ENCODE measurements around the gene FOXRED2. TPM values are rescaled to one million over a fixed set of nuclear protein-coding genes. Genes with fewer than 3 reads are reported as not detected.

FOXRED2 gene
- total and polyA plus RNA-seq, 2 of the 8 experiments (the other 6 are each of a cell fraction or from before 2014, with no cell fraction given), result 11.5 to 27.8 TPM

- 0 out of 4 replicates have a peak, but pooled peaks of 1 of the 2 experiments have one; percentile 56 for TF ChIP-seq HDAC2 (IDR thresholded peaks at IDR 0.05; ENCODE audit: borderline replicate concordance in 1 of 2, low read depth in 2 of 2, low read length in 2 of 2)
- TF ChIP-seq, protein P1, sequence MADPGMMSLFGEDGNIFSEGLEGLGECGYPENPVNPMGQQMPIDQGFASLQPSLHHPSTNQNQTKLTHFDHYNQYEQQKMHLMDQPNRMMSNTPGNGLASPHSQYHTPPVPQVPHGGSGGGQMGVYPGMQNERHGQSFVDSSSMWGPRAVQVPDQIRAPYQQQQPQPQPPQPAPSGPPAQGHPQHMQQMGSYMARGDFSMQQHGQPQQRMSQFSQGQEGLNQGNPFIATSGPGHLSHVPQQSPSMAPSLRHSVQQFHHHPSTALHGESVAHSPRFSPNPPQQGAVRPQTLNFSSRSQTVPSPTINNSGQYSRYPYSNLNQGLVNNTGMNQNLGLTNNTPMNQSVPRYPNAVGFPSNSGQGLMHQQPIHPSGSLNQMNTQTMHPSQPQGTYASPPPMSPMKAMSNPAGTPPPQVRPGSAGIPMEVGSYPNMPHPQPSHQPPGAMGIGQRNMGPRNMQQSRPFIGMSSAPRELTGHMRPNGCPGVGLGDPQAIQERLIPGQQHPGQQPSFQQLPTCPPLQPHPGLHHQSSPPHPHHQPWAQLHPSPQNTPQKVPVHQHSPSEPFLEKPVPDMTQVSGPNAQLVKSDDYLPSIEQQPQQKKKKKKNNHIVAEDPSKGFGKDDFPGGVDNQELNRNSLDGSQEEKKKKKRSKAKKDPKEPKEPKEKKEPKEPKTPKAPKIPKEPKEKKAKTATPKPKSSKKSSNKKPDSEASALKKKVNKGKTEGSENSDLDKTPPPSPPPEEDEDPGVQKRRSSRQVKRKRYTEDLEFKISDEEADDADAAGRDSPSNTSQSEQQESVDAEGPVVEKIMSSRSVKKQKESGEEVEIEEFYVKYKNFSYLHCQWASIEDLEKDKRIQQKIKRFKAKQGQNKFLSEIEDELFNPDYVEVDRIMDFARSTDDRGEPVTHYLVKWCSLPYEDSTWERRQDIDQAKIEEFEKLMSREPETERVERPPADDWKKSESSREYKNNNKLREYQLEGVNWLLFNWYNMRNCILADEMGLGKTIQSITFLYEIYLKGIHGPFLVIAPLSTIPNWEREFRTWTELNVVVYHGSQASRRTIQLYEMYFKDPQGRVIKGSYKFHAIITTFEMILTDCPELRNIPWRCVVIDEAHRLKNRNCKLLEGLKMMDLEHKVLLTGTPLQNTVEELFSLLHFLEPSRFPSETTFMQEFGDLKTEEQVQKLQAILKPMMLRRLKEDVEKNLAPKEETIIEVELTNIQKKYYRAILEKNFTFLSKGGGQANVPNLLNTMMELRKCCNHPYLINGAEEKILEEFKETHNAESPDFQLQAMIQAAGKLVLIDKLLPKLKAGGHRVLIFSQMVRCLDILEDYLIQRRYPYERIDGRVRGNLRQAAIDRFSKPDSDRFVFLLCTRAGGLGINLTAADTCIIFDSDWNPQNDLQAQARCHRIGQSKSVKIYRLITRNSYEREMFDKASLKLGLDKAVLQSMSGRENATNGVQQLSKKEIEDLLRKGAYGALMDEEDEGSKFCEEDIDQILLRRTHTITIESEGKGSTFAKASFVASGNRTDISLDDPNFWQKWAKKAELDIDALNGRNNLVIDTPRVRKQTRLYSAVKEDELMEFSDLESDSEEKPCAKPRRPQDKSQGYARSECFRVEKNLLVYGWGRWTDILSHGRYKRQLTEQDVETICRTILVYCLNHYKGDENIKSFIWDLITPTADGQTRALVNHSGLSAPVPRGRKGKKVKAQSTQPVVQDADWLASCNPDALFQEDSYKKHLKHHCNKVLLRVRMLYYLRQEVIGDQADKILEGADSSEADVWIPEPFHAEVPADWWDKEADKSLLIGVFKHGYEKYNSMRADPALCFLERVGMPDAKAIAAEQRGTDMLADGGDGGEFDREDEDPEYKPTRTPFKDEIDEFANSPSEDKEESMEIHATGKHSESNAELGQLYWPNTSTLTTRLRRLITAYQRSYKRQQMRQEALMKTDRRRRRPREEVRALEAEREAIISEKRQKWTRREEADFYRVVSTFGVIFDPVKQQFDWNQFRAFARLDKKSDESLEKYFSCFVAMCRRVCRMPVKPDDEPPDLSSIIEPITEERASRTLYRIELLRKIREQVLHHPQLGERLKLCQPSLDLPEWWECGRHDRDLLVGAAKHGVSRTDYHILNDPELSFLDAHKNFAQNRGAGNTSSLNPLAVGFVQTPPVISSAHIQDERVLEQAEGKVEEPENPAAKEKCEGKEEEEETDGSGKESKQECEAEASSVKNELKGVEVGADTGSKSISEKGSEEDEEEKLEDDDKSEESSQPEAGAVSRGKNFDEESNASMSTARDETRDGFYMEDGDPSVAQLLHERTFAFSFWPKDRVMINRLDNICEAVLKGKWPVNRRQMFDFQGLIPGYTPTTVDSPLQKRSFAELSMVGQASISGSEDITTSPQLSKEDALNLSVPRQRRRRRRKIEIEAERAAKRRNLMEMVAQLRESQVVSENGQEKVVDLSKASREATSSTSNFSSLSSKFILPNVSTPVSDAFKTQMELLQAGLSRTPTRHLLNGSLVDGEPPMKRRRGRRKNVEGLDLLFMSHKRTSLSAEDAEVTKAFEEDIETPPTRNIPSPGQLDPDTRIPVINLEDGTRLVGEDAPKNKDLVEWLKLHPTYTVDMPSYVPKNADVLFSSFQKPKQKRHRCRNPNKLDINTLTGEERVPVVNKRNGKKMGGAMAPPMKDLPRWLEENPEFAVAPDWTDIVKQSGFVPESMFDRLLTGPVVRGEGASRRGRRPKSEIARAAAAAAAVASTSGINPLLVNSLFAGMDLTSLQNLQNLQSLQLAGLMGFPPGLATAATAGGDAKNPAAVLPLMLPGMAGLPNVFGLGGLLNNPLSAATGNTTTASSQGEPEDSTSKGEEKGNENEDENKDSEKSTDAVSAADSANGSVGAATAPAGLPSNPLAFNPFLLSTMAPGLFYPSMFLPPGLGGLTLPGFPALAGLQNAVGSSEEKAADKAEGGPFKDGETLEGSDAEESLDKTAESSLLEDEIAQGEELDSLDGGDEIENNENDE (IDR thresholded peaks at IDR 0.05; ENCODE audit: insufficient replicate concordance, low read length), result no peak
- TF ChIP-seq BCL11A (IDR thresholded peaks at IDR 0.05; ENCODE audit: low read depth in 2 of 2, low read length in 2 of 2), result no peak
- TF ChIP-seq SRF (IDR thresholded peaks at IDR 0.05; ENCODE audit: low read depth, low read length), result 0 out of 2 replicates have a peak, but pooled peaks have one; percentile 1
- no peak for TF ChIP-seq NANOG (IDR thresholded peaks at IDR 0.05; ENCODE audit: insufficient read depth, low read depth, low read length, poor library complexity, severe bottlenecking)
- peak; percentile 89 for TF ChIP-seq ASH2L (IDR thresholded peaks at IDR 0.05; ENCODE audit: low read length)
- no peak for TF ChIP-seq KDM1A (IDR thresholded peaks at IDR 0.05; ENCODE audit: borderline replicate concordance, low read length)
- peak; percentile 81 to 91 for TF ChIP-seq POLR2A (IDR thresholded peaks at IDR 0.05; ENCODE audit: control extremely low read depth in 1 of 2, low read depth in 2 of 2, low read length in 2 of 2)
- TF ChIP-seq SIRT6 (IDR thresholded peaks at IDR 0.05; ENCODE audit: low read length), result no peak
- no peak for TF ChIP-seq SP4 (IDR thresholded peaks at IDR 0.05; ENCODE audit: low read length)
Observed at GRCh38 chr22:36481393-36482168, 25.3 kb downstream of the FOXRED2 start, which contains the start of gene TXN2 (continued).
